ENCODE measurements around the gene LRRC66. TPM values are rescaled to one million over a fixed set of nuclear protein-coding genes. Genes with fewer than 3 reads are reported as not detected.

LRRC66 gene
- total and polyA plus RNA-seq, 2 of the 13 experiments (the other 11 are each of a cell fraction or from before 2014, with no cell fraction given), result not detected

GRCh38 chr4:51995647-51996220, 24.4 kb downstream of the LRRC66 start:
- BruUV-seq (replicated peaks), result no TSS peak
- CTCF ChIA-PET (ENCODE audit: low intra/inter-chr PET ratio, low total read pairs), result no interaction called here
- TF ChIP-seq HHEX (CRISPR knock-in tag; IDR thresholded peaks at IDR 0.05) (no peak), ZNF879 (CRISPR knock-in tag; IDR thresholded peaks at IDR 0.05) (no peak), ZNF20 (CRISPR knock-in tag; IDR thresholded peaks at IDR 0.05) (no peak), IRX3 (CRISPR knock-in tag; IDR thresholded peaks at IDR 0.05; ENCODE audit: borderline replicate concordance, low read depth) (no peak), ZNF737 (CRISPR knock-in tag; IDR thresholded peaks at IDR 0.05; ENCODE audit: borderline replicate concordance) (no peak), ASH2L (IDR thresholded peaks at IDR 0.05; ENCODE audit: insufficient read length, low read depth, low read length) (no peak), ZNF333 (CRISPR knock-in tag; IDR thresholded peaks at IDR 0.05; ENCODE audit: borderline replicate concordance) (no peak), SOX5 (CRISPR knock-in tag; IDR thresholded peaks at IDR 0.05; ENCODE audit: borderline replicate concordance) (no peak), AHR (CRISPR knock-in tag; IDR thresholded peaks at IDR 0.05) (no peak), ZNF720 (CRISPR knock-in tag; IDR thresholded peaks at IDR 0.05) (no peak), DRAP1 (CRISPR knock-in tag; IDR thresholded peaks at IDR 0.05) (no peak), ZNF331 (CRISPR knock-in tag; IDR thresholded peaks at IDR 0.05) (no peak), ZNF329 (CRISPR knock-in tag; IDR thresholded peaks at IDR 0.05; ENCODE audit: low read depth) (no peak), RAD21 (CRISPR knock-in tag; IDR thresholded peaks at IDR 0.05) (no peak), ZNF629 (CRISPR knock-in tag; conservative IDR thresholded peaks at IDR 0.05) (no peak), ZNF562 (CRISPR knock-in tag; IDR thresholded peaks at IDR 0.05; ENCODE audit: borderline replicate concordance) (no peak), RFXANK (CRISPR knock-in tag; IDR thresholded peaks at IDR 0.05) (no peak), ZBTB44 (CRISPR knock-in tag; IDR thresholded peaks at IDR 0.05) (no peak)

More at GRCh38 chr4:51995647-51996220, 24.4 kb downstream of the LRRC66 start:
- in situ Hi-C loops (cut with HindIII; ENCODE audit: extremely low pct_ligation_motif_present, low pct_unique_long_range_greater_than_20kb) (no loop called here), intact Hi-C loops (cut with micrococcal nuclease; ENCODE audit: unreplicated experiment) (no loop called here)
- FAIRE-seq (no peak), ATAC-seq (no peak), DNase-seq (ENCODE audit: low spot score) (no peak)
- Histone ChIP-seq H3K36me3 (replicated peaks in 1 of 2; ENCODE audit: control insufficient read depth in 1 of 2, insufficient read depth in 2 of 2, low read length in 2 of 2) (no peaks in the 10 kb centered on the region), H3K9ac (ENCODE audit: insufficient read depth, low read depth, low read length) (no peak overlapping the region), H2AFZ (ENCODE audit: low read length) (no peak overlapping the region), H3K79me2 (ENCODE audit: insufficient read depth, low read length) (no peaks in the 10 kb centered on the region), H3K9me3 (ENCODE audit: low read length) (no peaks in the 10 kb centered on the region), H3K27me3 (ENCODE audit: control insufficient read depth in 1 of 2, insufficient read depth in 2 of 2, low read length in 2 of 2) (no peaks in the 10 kb centered on the region), H3K4me1 (ENCODE audit: insufficient read depth, low read length) (no peaks in the 10 kb centered on the region), H3K27ac (ENCODE audit: extremely low read length, insufficient read depth, low read length) (no peak overlapping the region), H4K20me1 (ENCODE audit: insufficient read depth, low read length) (no peaks in the 10 kb centered on the region), H3K4me2 (ENCODE audit: low read depth, low read length) (no peak overlapping the region), H3K4me3 (replicated peaks in 1 of 3; ENCODE audit: insufficient read depth in 1 of 3, low read depth in 2 of 3, low read length in 3 of 3) (no peak overlapping the region)
- POLR2A ChIA-PET, result no interaction called here
- 75% methylated on average over 19 of the region's 20 CpGs for WGBS (ENCODE audit: low lambda C conversion rate)

Data from HepG2 (cell line).